ENCODE data around the gene HOXB5. TPM values are rescaled to one million over a fixed set of nuclear protein-coding genes. Genes with fewer than 3 reads are reported as not detected.

The HOXB5 gene
- total RNA-seq, 2 experiments from 2014 or later: not detected

DNA sequence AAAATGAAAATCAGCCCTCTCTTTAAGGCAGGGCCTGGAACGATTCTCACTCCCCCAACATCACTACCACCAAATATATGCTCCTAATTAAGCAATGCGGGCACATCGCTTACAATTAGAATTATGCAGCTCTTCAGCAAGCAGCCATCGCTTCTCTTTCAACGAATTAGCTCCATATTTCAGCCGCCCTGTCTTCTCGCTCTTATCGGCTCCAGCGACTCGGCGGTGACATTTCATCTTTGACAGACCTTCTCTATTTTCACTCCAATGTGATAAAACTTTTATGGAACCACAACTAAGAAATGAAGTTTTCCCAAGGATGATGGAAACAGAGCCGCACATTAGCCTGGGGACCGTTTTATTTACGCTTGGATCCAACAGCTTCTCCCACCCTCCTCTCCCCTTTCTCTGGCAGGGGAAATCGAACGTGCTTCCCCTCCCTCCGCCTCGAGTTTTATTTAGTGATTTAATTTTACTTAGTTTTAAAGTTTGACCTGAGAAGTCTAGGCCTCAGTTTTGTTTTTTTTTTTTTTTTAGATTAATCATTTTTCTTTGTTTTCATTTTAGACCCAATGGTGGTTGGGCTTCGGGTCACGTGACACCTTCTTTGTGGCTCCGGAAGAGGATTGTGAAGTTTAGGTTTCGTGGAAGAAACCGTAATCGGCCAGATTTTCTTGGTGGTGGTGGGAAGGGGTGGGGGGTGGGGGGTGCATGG, 45.6 kb downstream of the HOXB5 start:
- Mint-ChIP-seq H3K36me3 (ENCODE audit: low read depth) (peaks cover 3% of the 10 kb centered on the region), H3K4me3 (peak overlapping the region; percentile 55), H3K9me3 (no peaks in the 10 kb centered on the region), H3K27ac (peak overlapping the region; percentile 79), H3K27me3 (ENCODE audit: low read depth) (peaks cover under 1% of the 10 kb centered on the region), H3K4me1 (ENCODE audit: low read depth) (peaks cover 37% of the 10 kb centered on the region)
- CTCF ChIA-PET: interaction anchor here (0.7 to 1.3 kb wide), 6 partner anchors 9 to 449 kb away, joined by 3 to 6 read pairs (median 4); no protein-coding TSS in a partner anchor
- intact Hi-C loops (cut with micrococcal nuclease): loop anchor here (2.0 kb wide), 1 partner anchor 37 kb away; no protein-coding TSS in a partner anchor
- peak; percentile 72 for DNase-seq

GRCh38 chr17:48546924-48547807, 46.4 kb downstream of the HOXB5 start:
- H3K27ac Mint-ChIP-seq: peak overlapping the region; percentile 79
- no peaks in the 10 kb centered on the region for H3K9me3 Mint-ChIP-seq
- intact Hi-C loops (cut with micrococcal nuclease): no loop called here
- peak; percentile 28 for DNase-seq
- H3K36me3 Mint-ChIP-seq (ENCODE audit: low read depth): peaks cover 9% of the 10 kb centered on the region
- peaks cover 6% of the 10 kb centered on the region for H3K27me3 Mint-ChIP-seq (ENCODE audit: low read depth)
- H3K4me3 Mint-ChIP-seq: peak overlapping the region; percentile 55
- CTCF ChIA-PET: interaction anchor here (0.6 to 1.3 kb wide), 7 partner anchors 9 to 448 kb away, joined by 3 to 7 read pairs (median 4); partner anchors contain the start of gene HOXB5
- peaks cover 39% of the 10 kb centered on the region for H3K4me1 Mint-ChIP-seq (ENCODE audit: low read depth)

DNA sequence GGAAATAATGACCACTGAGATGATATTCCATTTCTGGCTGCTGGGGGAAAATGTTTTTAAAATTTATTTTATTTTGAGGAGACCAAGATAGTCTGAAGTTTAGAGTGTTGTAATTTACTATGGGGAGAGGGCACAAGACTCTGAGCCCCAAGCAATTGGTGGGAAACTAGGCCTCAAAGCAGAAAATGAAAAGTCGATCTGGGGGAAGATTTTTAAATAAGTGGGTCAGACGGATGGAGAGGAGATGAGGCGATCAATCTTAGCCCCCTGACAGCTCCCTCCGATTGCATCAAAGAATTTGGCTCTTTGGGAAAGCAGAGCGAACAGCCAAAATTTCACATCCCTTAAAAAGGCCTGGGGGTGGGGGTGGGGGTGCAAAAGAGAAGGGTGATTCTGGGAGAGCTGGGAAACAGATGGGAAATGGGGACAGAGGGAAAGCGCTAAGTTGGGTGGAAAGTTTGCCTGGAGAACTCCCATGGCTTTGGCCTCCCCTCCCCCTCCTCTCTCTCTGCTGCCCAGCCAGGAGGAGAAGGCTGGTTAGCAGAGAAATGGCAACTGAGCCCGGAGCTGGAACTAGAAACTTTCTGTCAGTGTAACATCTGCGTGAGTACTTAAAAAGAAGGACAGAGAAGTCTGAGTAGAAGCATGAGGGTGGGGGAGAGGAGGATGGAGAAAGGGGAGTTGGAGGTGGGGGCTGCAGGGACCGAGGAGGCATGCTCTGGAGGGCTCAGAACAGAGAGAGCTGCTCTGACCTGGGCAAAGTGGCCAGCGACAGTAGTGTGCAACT, 47.2 kb downstream of the HOXB5 start:
- intact Hi-C loops (cut with micrococcal nuclease): no loop called here
- peak overlapping the region; percentile 79 for H3K27ac Mint-ChIP-seq
- H3K4me3 Mint-ChIP-seq: peak overlapping the region; percentile 55
- peaks cover 14% of the 10 kb centered on the region for H3K36me3 Mint-ChIP-seq (ENCODE audit: low read depth)
- CTCF ChIA-PET: interaction anchor here (0.6 to 1.3 kb wide), 5 partner anchors 11 to 447 kb away, joined by 3 to 7 read pairs (median 4); partner anchors contain the start of gene HOXB5
- DNase-seq: no peak
- H3K27me3 Mint-ChIP-seq (ENCODE audit: low read depth): peaks cover 9% of the 10 kb centered on the region
- peaks cover 44% of the 10 kb centered on the region for H3K4me1 Mint-ChIP-seq (ENCODE audit: low read depth)
- no peaks in the 10 kb centered on the region for H3K9me3 Mint-ChIP-seq

- H3K27me3 Mint-ChIP-seq (ENCODE audit: low read depth): peaks cover 9% of the 10 kb centered on the region
Measured at GRCh38 chr17:48545539-48545938, 48.0 kb downstream of the HOXB5 start.

DNA sequence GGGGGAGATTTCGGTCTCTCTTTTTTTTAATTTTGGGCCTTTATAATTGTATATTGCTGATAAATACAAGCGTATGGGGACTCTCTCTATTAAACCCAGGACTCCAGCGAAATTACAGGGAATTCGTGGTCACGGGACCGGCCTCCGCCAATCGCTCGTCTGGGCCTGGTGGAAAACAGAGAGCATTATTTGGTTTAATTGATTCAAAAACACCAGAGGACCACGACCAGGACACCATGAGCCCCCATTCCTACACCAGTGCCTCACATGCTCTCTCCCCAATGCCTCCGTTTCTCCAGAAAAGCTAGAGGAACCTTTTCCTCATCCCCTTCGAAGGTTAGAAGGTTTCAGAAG, 48.6 kb downstream of the HOXB5 start, which contains the start of gene HOXB2:
Gene HOXB2, minus strand, starts transcription at position 88 of the 354 bp plus-strand sequence. CDS start 198 bp downstream, outside the sequence.
- H3K4me3 Mint-ChIP-seq: peak within 1 kb of the TSS; percentile 96
- peaks cover 9% of the 10 kb centered on the region for H3K27me3 Mint-ChIP-seq (ENCODE audit: low read depth)
- H3K4me1 Mint-ChIP-seq (ENCODE audit: low read depth): peaks cover 52% of the 10 kb centered on the region
- CTCF ChIA-PET: no interaction called here
- H3K9me3 Mint-ChIP-seq: no peaks in the 10 kb centered on the region
- H3K27ac Mint-ChIP-seq: peak within 1 kb of the TSS; percentile 96
- H3K36me3 Mint-ChIP-seq (ENCODE audit: low read depth): peaks cover 14% of the 10 kb centered on the region
- intact Hi-C loops (cut with micrococcal nuclease): no loop called here
- no peak for DNase-seq

More at GRCh38 chr17:48545539-48545938, 48.0 kb downstream of the HOXB5 start:
- H3K4me3 Mint-ChIP-seq: peak overlapping the region; percentile 96
- intact Hi-C loops (cut with micrococcal nuclease): no loop called here
- CTCF ChIA-PET: no interaction called here
- no peak for DNase-seq
- H3K36me3 Mint-ChIP-seq (ENCODE audit: low read depth): peaks cover 14% of the 10 kb centered on the region
- peaks cover 47% of the 10 kb centered on the region for H3K4me1 Mint-ChIP-seq (ENCODE audit: low read depth)
- peak overlapping the region; percentile 79 for H3K27ac Mint-ChIP-seq
- no peaks in the 10 kb centered on the region for H3K9me3 Mint-ChIP-seq

DNA sequence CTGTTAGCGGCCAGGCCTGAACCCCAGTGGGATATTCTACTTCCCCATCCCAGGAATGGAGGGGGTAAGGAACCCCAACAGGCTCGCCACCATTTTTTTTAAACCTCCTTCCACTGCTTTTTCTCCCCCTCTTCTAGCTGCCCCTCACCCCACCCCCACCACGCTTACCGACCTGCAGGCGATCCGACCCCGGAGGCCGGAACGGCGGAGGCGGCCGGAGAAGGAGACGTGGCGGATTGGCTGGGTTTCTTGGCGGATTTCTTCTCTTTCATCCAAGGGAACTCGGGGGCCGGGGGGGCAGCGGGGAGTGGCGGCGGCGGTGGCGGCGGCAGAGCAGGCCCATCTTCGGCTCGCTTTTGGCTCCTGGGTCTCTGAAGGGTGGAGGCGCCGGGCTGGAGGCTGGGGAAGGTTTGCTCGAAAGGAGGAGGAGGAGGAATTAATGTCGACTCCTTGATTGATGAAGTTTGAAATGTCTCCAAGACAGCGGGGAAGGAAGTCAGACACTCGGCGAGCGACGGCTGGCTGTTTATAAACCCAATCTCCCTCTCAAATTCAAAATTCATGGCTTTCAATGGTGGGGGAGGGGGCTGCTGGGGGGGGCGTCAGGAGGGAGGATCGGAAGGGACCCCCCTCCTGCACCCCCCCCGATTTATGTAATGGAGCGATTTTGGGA, 49.1 kb downstream of the HOXB5 start:
- Mint-ChIP-seq H3K4me3 (peak overlapping the region; percentile 96), H3K36me3 (ENCODE audit: low read depth) (peaks cover 14% of the 10 kb centered on the region), H3K27ac (peak overlapping the region; percentile 96), H3K27me3 (ENCODE audit: low read depth) (peaks cover 9% of the 10 kb centered on the region), H3K4me1 (ENCODE audit: low read depth) (peaks cover 58% of the 10 kb centered on the region), H3K9me3 (no peaks in the 10 kb centered on the region)
- CTCF ChIA-PET: interaction anchor here (1.2 kb wide), 1 partner anchor 36 kb away, joined by 4 read pairs; no protein-coding TSS in a partner anchor
- peak; percentile 66 for DNase-seq
- intact Hi-C loops (cut with micrococcal nuclease): loop anchor here (5.0 kb wide), 1 partner anchor 52 kb away; no protein-coding TSS in a partner anchor

- Mint-ChIP-seq H3K4me3 (peak overlapping the region; percentile 96), H3K36me3 (ENCODE audit: low read depth) (peaks cover 14% of the 10 kb centered on the region), H3K4me1 (ENCODE audit: low read depth) (peaks cover 59% of the 10 kb centered on the region)
Measured at GRCh38 chr17:48543854-48544348, 49.7 kb downstream of the HOXB5 start.

GRCh38 chr17:48543107-48543853, 50.3 kb downstream of the HOXB5 start:
- peak overlapping the region; percentile 96 for H3K4me3 Mint-ChIP-seq
- H3K27ac Mint-ChIP-seq: peak overlapping the region; percentile 100
- peaks cover 9% of the 10 kb centered on the region for H3K27me3 Mint-ChIP-seq (ENCODE audit: low read depth)
- no peaks in the 10 kb centered on the region for H3K9me3 Mint-ChIP-seq
- H3K4me1 Mint-ChIP-seq (ENCODE audit: low read depth): peaks cover 55% of the 10 kb centered on the region
- intact Hi-C loops (cut with micrococcal nuclease): loop anchor here (1.0 to 5.0 kb wide), 2 partner anchors 35 to 51 kb away; partner anchors contain the start of gene HOXB4
- peaks cover 14% of the 10 kb centered on the region for H3K36me3 Mint-ChIP-seq (ENCODE audit: low read depth)
- peak; percentile 73 for DNase-seq
- CTCF ChIA-PET: interaction anchor here (0.5 to 1.2 kb wide), 4 partner anchors 24 to 153 kb away, joined by 3 to 4 read pairs (median 3); no protein-coding TSS in a partner anchor

More at GRCh38 chr17:48543854-48544348, 49.7 kb downstream of the HOXB5 start:
- H3K27ac Mint-ChIP-seq: peak overlapping the region; percentile 96
- intact Hi-C loops (cut with micrococcal nuclease): loop anchor here (1.0 to 5.0 kb wide), 2 partner anchors 34 to 52 kb away; partner anchors contain the start of gene HOXB4
- no peaks in the 10 kb centered on the region for H3K9me3 Mint-ChIP-seq
- DNase-seq: peak; percentile 48
- H3K27me3 Mint-ChIP-seq (ENCODE audit: low read depth): peaks cover 9% of the 10 kb centered on the region
- CTCF ChIA-PET: interaction anchor here (1.2 kb wide), 1 partner anchor 36 kb away, joined by 4 read pairs; no protein-coding TSS in a partner anchor

GRCh38 chr17:48542698-48543106, 50.9 kb downstream of the HOXB5 start:
- peaks cover 14% of the 10 kb centered on the region for H3K36me3 Mint-ChIP-seq (ENCODE audit: low read depth)
- CTCF ChIA-PET: interaction anchor here (0.5 to 0.6 kb wide), 3 partner anchors 24 to 152 kb away, joined by 3 read pairs; no protein-coding TSS in a partner anchor
- intact Hi-C loops (cut with micrococcal nuclease): loop anchor here (1.0 to 5.0 kb wide), 2 partner anchors 36 to 50 kb away; partner anchors contain the start of gene HOXB4
- H3K9me3 Mint-ChIP-seq: no peaks in the 10 kb centered on the region
- DNase-seq: no peak
- peaks cover 9% of the 10 kb centered on the region for H3K27me3 Mint-ChIP-seq (ENCODE audit: low read depth)
- peak overlapping the region; percentile 96 for H3K4me3 Mint-ChIP-seq
- peaks cover 49% of the 10 kb centered on the region for H3K4me1 Mint-ChIP-seq (ENCODE audit: low read depth)
- peak overlapping the region; percentile 100 for H3K27ac Mint-ChIP-seq

DNA sequence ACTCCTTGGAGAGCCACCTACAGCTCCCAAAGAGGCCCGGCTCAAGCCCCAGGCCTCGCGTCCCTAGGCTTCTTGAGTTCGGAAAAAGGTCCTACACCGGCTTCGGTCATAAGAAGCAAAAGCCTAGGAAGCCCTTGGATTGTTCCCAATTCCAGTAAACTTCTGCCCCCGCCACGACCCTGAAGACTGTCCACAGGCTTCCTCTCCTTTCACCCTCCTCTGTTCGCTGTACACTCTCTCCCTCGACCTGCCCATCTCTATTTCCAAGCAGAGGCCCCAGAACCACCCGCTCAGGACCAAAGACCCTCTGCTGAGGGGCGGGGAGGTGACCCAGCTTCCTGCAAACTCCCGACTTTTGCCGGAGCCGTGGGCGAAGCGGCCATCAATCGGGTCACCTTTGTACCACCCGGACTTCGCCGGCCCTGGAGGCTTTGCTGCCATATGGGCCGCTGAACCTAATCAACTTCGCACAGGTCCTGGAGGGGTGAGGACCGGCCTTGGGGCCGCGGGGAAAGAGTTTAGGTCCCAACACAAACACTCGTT, 51.4 kb downstream of the HOXB5 start:
- CTCF ChIA-PET: interaction anchor here (0.5 to 1.3 kb wide), 3 partner anchors 31 to 152 kb away, joined by 3 read pairs; no protein-coding TSS in a partner anchor
- Mint-ChIP-seq H3K27me3 (ENCODE audit: low read depth) (peaks cover 9% of the 10 kb centered on the region), H3K27ac (peak overlapping the region; percentile 100), H3K4me3 (peak overlapping the region; percentile 96), H3K36me3 (ENCODE audit: low read depth) (peaks cover 14% of the 10 kb centered on the region), H3K9me3 (no peaks in the 10 kb centered on the region), H3K4me1 (ENCODE audit: low read depth) (peaks cover 49% of the 10 kb centered on the region)
- intact Hi-C loops (cut with micrococcal nuclease): loop anchor here (5.0 kb wide), 1 partner anchor 50 kb away; no protein-coding TSS in a partner anchor
- peak; percentile 38 for DNase-seq
